GM19035 (cell line): ENCODE data around the gene KIRREL3.
"Not testable (repeated sequence)": the region's sequence is repeated elsewhere in the genome, so short reads cannot be mapped to it uniquely, and the experiment has no call there.

Source experiments
- ATAC-seq: cut with Tn5 transposase; IDR thresholded peaks from one replicate; pipeline ENCODE4 v1.9.1; 2021; ENCODE audit not compliant: unreplicated experiment

Gene KIRREL3

DNA sequence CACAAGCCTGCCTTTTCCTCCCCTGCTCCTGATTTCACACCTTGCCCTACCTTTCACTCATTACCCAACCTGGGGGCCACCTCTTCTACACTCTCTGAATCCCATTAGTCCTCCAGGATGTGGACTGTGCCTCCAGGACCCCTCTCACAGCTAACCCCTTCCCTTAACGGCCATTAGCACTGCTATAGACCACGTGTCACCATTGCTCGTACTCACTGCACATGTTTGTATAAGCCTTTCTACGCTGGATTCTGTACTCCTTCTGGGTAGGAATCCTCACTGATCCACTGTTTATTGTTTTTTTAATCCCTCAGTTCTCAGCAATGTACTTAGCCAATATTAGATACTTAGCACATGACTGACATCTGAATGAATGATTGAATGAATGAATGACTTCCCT, 40.9 kb downstream of the KIRREL3 start:
- no peak for ATAC-seq

- ATAC-seq = no peak
These were observed 43.9 kb downstream of the KIRREL3 start for GRCh38 chr11:126956635-126957034.

GRCh38 chr11:126952533-126952932, 48.0 kb downstream of the KIRREL3 start:
- ATAC-seq = not testable (repeated sequence)

DNA sequence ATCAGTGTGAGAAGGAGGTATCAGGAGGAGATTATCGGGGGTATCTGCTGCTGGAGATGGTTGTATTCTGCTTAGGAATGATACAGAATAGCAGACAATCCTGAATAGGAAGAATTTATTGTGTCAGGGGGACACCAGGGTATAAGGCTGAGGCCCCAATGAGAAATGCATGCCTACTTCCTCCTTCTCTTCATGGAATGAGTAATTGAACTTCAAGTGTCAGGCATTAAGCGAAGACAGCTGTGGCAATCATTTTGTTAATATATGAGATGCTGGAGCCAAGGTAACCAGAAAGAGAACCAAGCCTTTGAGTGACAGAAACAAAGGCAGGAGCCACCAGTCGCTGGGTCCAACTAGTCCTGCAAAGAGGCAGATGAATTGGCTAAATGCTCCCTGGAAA, 49.1 kb downstream of the KIRREL3 start:
- ATAC-seq = no peak

GRCh38 chr11:126949066-126949891, 51.3 kb downstream of the KIRREL3 start:
- ATAC-seq = no peak

GRCh38 chr11:126948563-126948962, 52.0 kb downstream of the KIRREL3 start:
- no peak for ATAC-seq

GRCh38 chr11:126945319-126945718, 55.3 kb downstream of the KIRREL3 start:
- no peak for ATAC-seq

GRCh38 chr11:126943316-126943715, 57.3 kb downstream of the KIRREL3 start:
- ATAC-seq = no peak

- no peak for ATAC-seq
These were observed 58.4 kb downstream of the KIRREL3 start for GRCh38 chr11:126942146-126942545.

GRCh38 chr11:126939552-126939951, 61.0 kb downstream of the KIRREL3 start:
- ATAC-seq = no peak

GRCh38 chr11:126938718-126939117, 61.9 kb downstream of the KIRREL3 start:
- no peak for ATAC-seq

DNA sequence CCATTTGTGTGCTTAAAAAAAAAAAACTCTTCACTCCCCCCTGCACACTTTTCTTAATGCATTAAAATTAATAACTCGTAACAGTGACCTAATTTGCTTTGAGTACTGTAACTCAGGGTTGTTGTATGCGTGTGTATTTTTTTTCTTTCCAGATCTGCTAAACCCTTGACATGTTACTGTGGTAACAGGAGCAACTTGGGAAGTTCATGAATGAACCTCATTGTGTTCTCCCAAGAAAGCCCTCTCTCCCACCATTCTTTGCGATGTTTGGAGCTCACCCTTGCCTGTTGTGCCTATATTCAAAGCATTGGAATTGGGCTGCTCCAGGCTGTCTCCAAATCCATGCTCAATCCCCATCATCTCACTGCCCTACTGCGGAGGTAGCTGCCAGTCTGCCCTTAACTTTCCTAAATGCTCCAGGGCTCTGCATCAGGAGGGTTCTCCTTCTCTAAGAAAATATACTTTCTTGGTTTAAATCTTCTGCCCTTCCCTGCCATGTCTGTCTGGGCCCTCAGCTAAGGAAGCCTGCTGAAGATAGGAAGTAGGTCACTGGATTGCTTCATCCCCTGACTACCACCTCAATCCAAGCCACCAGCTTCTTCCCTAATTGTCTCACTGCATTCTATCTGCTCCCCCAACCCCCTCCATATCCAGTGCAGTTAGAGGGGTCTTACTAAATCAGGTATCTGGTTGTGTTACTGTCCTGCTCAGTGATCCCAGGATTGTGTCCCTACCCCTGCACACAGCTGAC, 70.3 kb downstream of the KIRREL3 start:
- no peak for ATAC-seq

DNA sequence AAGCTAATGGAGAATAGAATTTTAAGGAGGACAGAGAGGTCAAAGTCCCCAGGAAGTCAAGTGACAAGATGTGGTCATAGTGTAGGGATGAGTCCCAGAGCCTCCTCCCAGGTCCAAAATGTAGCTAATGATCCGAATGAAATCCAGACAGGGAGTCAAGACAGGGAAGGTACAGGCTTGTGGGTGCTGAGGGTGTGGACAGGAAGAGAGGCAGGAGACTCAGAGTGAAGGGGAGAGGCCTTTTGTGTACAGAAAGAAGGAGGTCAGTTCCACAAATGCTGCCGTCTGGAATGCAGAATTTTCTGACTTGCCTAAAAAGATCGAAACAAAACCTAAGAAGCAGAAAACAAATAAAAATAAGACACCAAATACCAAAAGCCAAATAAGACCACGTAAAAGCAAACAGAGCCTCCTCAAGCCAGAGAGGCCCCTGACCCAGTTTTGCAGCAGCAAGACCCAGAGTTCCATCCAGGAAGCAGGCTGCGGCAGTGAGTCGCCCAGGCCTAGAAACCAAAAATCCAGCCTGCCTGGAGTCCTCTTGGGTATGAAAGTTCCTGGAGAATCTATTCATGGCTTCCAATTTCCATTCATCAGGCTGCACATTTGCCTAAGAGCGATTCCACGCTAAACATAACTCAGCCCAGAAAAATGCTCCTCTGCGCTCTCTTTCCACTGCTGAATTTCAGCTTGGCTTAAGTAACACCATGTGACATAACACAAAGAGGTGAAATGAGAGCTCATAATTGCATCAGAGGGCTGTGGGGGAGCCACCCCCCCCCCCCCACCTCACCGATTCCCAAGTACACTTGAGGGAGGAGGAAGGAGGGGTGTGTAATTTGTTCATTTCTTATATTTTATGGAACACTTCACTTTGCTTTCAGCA, 71.2 kb downstream of the KIRREL3 start:
- ATAC-seq = no peak

GRCh38 chr11:126927623-126928022, 72.9 kb downstream of the KIRREL3 start:
- no peak for ATAC-seq

GRCh38 chr11:126926376-126926791, 74.2 kb downstream of the KIRREL3 start:
- ATAC-seq = no peak

- no peak for ATAC-seq
These were observed 75.1 kb downstream of the KIRREL3 start for GRCh38 chr11:126925321-126926093.

- ATAC-seq = no peak
These were observed 76.1 kb downstream of the KIRREL3 start for GRCh38 chr11:126924376-126925040.

GRCh38 chr11:126920833-126921232, 79.7 kb downstream of the KIRREL3 start:
- ATAC-seq = no peak

DNA sequence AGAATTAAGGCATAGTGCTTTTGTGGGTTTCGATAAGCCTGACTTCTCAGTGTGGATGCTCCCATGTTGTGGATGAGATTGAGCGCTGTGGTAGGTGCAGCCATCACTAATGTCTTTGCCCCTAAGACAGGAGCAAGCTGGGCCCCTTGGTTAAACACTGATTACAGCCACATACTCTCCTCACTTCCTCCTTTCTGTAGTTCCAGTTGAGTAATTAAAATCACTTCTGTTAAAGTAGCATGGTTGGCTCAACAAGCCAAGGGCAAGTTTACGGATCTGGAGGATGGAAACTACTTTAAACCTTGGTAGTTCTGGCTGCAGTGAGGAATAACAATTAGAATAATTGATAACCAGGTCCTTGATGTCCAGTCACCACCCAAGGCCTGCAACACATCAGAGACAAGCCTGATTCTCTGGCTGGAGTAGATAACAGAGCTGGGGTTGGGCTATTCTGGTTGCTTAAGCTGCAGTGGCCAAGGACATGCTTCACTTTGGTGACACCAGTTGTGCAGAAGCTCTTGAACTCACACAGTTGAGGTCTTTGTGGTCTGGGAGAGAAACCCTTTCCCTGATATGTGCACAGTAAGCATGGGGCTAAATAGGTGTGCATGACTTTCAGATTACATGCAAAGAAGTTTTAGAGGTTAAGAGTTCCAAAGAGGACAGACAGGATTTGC, 81.3 kb downstream of the KIRREL3 start:
- peak; percentile 47 for ATAC-seq
